HG03354 (cell line): ENCODE data around the gene APBB3.
"Not testable (repeated sequence)": the region's sequence is repeated elsewhere in the genome, so short reads cannot be mapped to it uniquely, and the experiment has no call there.

Source experiments
- ATAC-seq: cut with Tn5 transposase; IDR thresholded peaks from one replicate; pipeline ENCODE4 v1.9.1; 2021; ENCODE audit warnings: mild to moderate bottlenecking; ENCODE audit not compliant: unreplicated experiment, poor library complexity, severe bottlenecking

The APBB3 gene, protein sequence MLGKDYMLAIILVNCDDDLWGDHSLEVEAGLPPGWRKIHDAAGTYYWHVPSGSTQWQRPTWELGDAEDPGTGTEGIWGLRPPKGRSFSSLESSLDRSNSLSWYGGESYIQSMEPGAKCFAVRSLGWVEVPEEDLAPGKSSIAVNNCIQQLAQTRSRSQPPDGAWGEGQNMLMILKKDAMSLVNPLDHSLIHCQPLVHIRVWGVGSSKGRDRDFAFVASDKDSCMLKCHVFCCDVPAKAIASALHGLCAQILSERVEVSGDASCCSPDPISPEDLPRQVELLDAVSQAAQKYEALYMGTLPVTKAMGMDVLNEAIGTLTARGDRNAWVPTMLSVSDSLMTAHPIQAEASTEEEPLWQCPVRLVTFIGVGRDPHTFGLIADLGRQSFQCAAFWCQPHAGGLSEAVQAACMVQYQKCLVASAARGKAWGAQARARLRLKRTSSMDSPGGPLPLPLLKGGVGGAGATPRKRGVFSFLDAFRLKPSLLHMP

GRCh38 chr5:140564196-140565023 lies at the start of gene APBB3, which contains the start of gene SLC35A4:
Gene APBB3, minus strand, starts transcription at chr5:140564598. Its CDS starts 353 bp downstream, at chr5:140564245.
Gene SLC35A4, plus strand, starts transcription at chr5:140564828. Its CDS starts 2,342 bp downstream, at chr5:140567170.
- peak; percentile 93 for ATAC-seq

- no peak for ATAC-seq
Measured at GRCh38 chr5:140611020-140611521, 46.7 kb upstream of the APBB3 start.

- ATAC-seq: no peak
Measured at GRCh38 chr5:140609126-140609525, 44.7 kb upstream of the APBB3 start.

DNA sequence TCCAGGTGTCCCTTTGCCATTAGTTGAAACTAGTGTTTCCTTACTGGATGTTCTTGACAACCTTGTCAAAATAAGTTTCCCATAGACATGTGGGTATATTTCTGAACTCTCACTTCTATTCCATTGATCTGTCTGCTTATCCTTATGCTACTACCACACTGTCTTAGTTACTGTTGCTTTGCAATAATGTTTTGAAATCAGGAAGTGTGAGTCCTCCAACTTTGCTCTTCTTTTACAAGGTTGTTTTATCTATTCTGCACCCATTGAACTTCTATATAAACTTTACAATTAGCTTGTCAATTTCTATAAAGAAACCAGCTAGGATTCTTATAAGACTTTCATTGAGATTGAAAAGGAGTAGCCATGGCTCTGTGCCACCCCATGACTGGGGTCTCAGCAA lies 44.3 kb upstream of the APBB3 start:
- no peak for ATAC-seq

DNA sequence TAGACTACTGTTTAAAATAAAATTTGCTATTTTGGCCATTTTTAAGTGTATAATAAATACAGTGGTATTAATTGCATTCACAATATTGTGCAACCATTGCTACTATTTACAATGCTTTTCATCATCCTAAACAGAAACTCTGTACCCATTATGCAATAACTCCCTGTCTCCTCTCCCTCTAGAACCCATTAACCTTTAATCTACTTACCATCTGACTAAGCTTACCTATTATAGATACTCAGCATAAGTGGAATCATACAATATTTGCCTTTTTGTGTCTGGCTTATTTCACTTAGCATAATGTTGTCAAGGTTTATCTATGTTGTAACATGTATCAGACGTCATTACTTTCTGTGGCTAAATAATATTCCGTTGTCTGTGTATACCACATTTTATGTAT lies 42.6 kb upstream of the APBB3 start:
- ATAC-seq: no peak

- no peak for ATAC-seq
Measured at GRCh38 chr5:140605879-140606278, 41.5 kb upstream of the APBB3 start.

DNA sequence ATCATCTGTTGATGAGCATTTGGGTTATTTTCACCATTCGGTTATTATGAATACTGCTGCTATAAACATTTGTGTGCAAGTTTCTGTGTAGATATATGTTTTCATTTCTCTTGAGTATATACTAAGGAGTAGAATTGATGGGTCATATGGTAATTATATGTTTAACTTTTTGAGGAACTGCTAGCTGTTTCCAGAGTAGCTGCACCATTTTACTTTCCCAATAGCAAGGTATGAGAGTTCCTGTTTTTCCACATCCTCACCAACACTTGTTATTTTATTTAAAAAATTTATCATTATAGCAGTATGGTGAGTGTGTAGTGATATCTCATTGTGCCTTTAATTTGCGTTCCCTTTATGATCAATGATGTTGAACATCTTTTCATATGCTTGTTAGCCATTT lies 39.3 kb upstream of the APBB3 start:
- ATAC-seq: no peak

DNA sequence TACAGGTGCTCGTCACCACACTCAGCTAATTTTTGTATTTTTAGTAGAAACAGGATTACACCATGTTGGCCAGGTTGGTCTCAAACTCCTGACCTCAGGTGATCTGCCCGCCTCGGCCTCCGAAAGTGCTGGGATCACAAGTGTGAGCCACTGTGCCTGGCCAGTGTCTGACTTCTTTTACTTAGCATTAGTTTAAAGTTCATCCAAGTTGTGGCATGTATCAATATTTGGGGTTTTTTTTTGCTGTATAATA lies 39.0 kb upstream of the APBB3 start:
- ATAC-seq: not testable (repeated sequence)

GRCh38 chr5:140602147-140602546 lies 37.7 kb upstream of the APBB3 start:
- no peak for ATAC-seq

GRCh38 chr5:140600096-140600495 lies 35.7 kb upstream of the APBB3 start:
- ATAC-seq: no peak

- no peak for ATAC-seq
Measured at GRCh38 chr5:140598836-140599235, 34.4 kb upstream of the APBB3 start.

- no peak for ATAC-seq
Measured at GRCh38 chr5:140596321-140596741, 31.9 kb upstream of the APBB3 start.

- ATAC-seq: no peak
Measured at GRCh38 chr5:140595538-140596300, 31.3 kb upstream of the APBB3 start.

GRCh38 chr5:140594169-140594568 lies 29.8 kb upstream of the APBB3 start:
- ATAC-seq: no peak

- ATAC-seq: not testable (repeated sequence)
Measured at GRCh38 chr5:140593070-140593469, 28.7 kb upstream of the APBB3 start.

DNA sequence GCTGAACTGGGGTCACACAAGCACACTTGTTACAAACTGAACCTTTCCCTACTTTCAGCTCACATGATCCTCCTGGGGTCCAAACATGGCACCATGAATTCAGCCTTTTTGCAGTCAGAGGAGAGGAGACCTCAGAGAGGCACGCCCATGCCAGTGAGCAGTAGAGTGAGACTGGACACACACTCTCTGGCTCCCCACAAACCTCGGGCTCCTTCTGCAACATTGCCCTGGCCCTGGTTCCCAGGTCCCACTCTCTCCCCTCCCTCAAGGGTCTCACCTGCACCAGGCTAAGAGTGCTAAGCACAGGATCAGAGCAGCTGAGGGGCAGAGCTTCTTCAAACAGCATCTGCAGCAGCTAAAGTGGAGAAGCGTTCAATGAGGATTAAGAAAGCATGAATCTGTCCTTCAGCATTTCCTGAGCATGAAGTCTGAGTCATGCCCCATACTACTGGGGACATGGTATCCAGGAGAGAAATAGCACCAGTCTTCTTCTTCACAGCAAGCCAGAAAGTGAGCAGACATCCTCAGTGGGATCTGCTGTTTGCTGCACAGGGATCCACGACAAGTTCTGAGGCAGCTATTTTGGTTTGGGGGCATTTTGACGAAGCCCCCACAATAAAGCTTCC lies 27.5 kb upstream of the APBB3 start:
- ATAC-seq: no peak

GRCh38 chr5:140590861-140591260 lies 26.5 kb upstream of the APBB3 start:
- ATAC-seq: no peak

GRCh38 chr5:140588311-140589070 lies 24.1 kb upstream of the APBB3 start:
- no peak for ATAC-seq

GRCh38 chr5:140587495-140587894 lies 23.1 kb upstream of the APBB3 start:
- ATAC-seq: no peak
